HepG2 (cell line): ENCODE measurements around the gene SLC5A6. TPM values are rescaled to one million over a fixed set of nuclear protein-coding genes. Genes with fewer than 3 reads are reported as not detected.

Source experiments
- CBX2 ChIP-seq, 2 experiments: fragments of 200-600 bp in 1 of 2; sonication (generic); formaldehyde crosslinking in 1 of 2; IDR thresholded peaks; 2 replicates each; pipeline versions ENCODE4 v1.7.0 to v1.8.1; 2018 to 2022; ENCODE audit warnings: low read depth in 2 of 2, low read length in 1 of 2, mild to moderate bottlenecking in 1 of 2, missing genetic modification reagents in 1 of 2
- FIP1L1 ChIP-seq: fragments of 200-400 bp; formaldehyde crosslinking; IDR thresholded peaks from 2 replicates; pipeline ENCODE4 v1.6.1; 2018; ENCODE audit warnings: low read depth, mild to moderate bottlenecking, low read length, moderate library complexity, borderline replicate concordance; ENCODE audit not compliant: insufficient read depth
- FOXC1 ChIP-seq: sonication (generic); formaldehyde crosslinking; IDR thresholded peaks from 2 replicates; pipeline ENCODE4 v1.8.0; 2022; ENCODE audit warnings: mild to moderate bottlenecking, missing genetic modification reagents, borderline replicate concordance
- KDM1A ChIP-seq: IDR thresholded peaks from 2 replicates; pipeline ENCODE4 v1.6.1; 2016; ENCODE audit warnings: missing compliant biosample characterization
- MAFG ChIP-seq: sonication (generic); formaldehyde crosslinking; IDR thresholded peaks from 2 replicates; pipeline ENCODE4 v1.5.1; 2020; ENCODE audit warnings: mild to moderate bottlenecking, missing genetic modification reagents
- MBNL3 ChIP-seq: fragments of 250-450 bp; sonication (Bioruptor Pico); conservative IDR thresholded peaks from 2 replicates; pipeline ENCODE4 v1.8.0; 2022; ENCODE audit warnings: mild to moderate bottlenecking, inconsistent platforms
- NPAS2 ChIP-seq: sonication (generic); formaldehyde crosslinking; IDR thresholded peaks from 2 replicates; pipeline ENCODE4 v1.8.0; 2022; ENCODE audit warnings: mild to moderate bottlenecking, missing genetic modification reagents, borderline replicate concordance
- RBM39 ChIP-seq: fragments of 200-400 bp; formaldehyde crosslinking; IDR thresholded peaks from one replicate; pipeline ENCODE4 v1.6.1; 2018; ENCODE audit warnings: antibody characterized with exemption, mild to moderate bottlenecking, low read depth, low read length; ENCODE audit not compliant: poor library complexity, severe bottlenecking
- REXO4 ChIP-seq: sonication (generic); formaldehyde crosslinking; IDR thresholded peaks from 2 replicates; pipeline ENCODE4 v1.8.0; 2022; ENCODE audit warnings: missing genetic modification reagents, mild to moderate bottlenecking, borderline replicate concordance
- ZNF121 ChIP-seq: sonication (generic); formaldehyde crosslinking; IDR thresholded peaks from 2 replicates; pipeline ENCODE4 v1.5.0; 2020; ENCODE audit warnings: mild to moderate bottlenecking, missing genetic modification reagents
- ZNF430 ChIP-seq: sonication (generic); formaldehyde crosslinking; IDR thresholded peaks from 2 replicates; pipeline ENCODE4 v1.9.0; 2021; ENCODE audit warnings: mild to moderate bottlenecking, missing genetic modification reagents
- ZNF788 ChIP-seq: sonication (generic); formaldehyde crosslinking; IDR thresholded peaks from 2 replicates; pipeline ENCODE4 v1.5.0; 2020; ENCODE audit warnings: mild to moderate bottlenecking, missing genetic modification reagents, borderline replicate concordance
- polyA plus RNA-seq, 8 experiments: library from polyadenylated mRNA; depleted of rRNA in 3 of 8; stranded (reverse) in 7 of 8; unstranded in 1 of 8; fragments of >200 nt; fragmentation: Illumina TruSeq in 4 of 8; extraction: Trizol in 4 of 8; gene quantifications; 2 replicates each; pipeline versions ENCODE4 v1.2.1 to v1.2.3, GENCODE V29; 2011 to 2016; ENCODE audit warnings: low read depth in 4 of 8, missing spikeins in 1 of 8, mixed read lengths in 1 of 8; ENCODE audit not compliant: insufficient read depth in 1 of 8
- total RNA-seq, 5 experiments: library from RNA; depleted of rRNA; stranded (reverse); fragments of >200 nt; fragmentation: Illumina TruSeq; extraction: Trizol; gene quantifications; 2 replicates each; pipeline ENCODE4 v1.2.3, GENCODE V29; 2016; ENCODE audit warnings: low read depth in 1 of 5
- TF ChIP-seq, protein P1 (sequence below): sonication (generic); formaldehyde crosslinking; IDR thresholded peaks from 2 replicates; pipeline ENCODE4 v1.4.0; 2020; ENCODE audit warnings: mild to moderate bottlenecking, missing genetic modification reagents
- TF ChIP-seq, protein P2 (sequence below): sonication (generic); formaldehyde crosslinking; IDR thresholded peaks from 2 replicates; pipeline ENCODE4 v1.4.0; 2020; ENCODE audit warnings: low read depth, missing genetic modification reagents
- TF ChIP-seq, protein P3 (sequence below): sonication (generic); formaldehyde crosslinking; IDR thresholded peaks from 2 replicates; pipeline ENCODE4 v1.5.0; 2020; ENCODE audit warnings: mild to moderate bottlenecking, missing genetic modification reagents, borderline replicate concordance
- TF ChIP-seq, protein P4 (sequence below): sonication (generic); formaldehyde crosslinking; IDR thresholded peaks from 2 replicates; pipeline ENCODE4 v1.5.1; 2020; ENCODE audit warnings: missing genetic modification reagents, mild to moderate bottlenecking, borderline replicate concordance

Gene SLC5A6
- total and polyA plus RNA-seq, 2 of the 13 experiments (the other 11 are each of a cell fraction or from before 2014, with no cell fraction given) = 135 to 417 TPM

DNA sequence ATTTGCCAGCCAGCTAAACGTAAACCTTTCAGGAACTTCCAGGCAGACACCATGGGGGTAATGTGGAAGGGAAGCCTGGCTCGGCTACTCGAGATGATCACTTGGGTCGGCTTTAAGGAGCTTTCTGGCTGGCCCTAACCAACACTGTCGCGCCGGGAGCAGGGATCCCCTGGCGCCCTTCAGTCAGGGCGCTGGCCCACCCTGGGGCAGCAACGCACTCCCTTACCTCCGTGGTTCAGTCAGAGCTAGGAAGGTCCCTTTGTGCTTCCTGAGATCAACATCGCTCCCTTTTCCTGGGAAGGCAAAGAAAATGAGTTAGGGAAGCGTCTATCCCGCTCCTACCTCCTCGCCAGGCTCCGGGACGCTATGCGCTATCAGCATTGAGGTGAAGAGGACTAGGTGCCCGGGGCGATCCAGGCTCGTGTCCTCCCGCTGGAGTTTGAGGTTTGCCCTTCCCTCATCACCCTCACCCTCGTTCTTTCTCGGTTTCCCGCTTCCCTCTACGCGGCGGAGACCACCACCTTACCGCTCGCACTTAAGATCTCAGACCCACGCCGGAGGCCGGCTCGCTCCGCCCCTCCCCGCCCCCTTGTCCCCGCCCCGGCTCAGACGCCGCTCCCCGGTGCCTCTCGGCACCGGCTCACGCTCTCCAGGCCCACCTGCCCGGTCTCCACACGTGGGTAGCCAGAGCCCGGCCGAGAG is 676 bp downstream of the SLC5A6 start (continued):
- TF ChIP-seq ZNF430 (CRISPR knock-in tag) = no peak
- no peak for TF ChIP-seq RBM39
- TF ChIP-seq CBX2 (IDR thresholded peaks at IDR 0.05; ENCODE audit: low read depth, low read length) = no peak
- TF ChIP-seq CBX2 (CRISPR knock-in tag; IDR thresholded peaks at IDR 0.05; ENCODE audit: low read depth) = no peak
- no peak for TF ChIP-seq MBNL3 (CRISPR knock-in tag)
- TF ChIP-seq, protein P1, sequence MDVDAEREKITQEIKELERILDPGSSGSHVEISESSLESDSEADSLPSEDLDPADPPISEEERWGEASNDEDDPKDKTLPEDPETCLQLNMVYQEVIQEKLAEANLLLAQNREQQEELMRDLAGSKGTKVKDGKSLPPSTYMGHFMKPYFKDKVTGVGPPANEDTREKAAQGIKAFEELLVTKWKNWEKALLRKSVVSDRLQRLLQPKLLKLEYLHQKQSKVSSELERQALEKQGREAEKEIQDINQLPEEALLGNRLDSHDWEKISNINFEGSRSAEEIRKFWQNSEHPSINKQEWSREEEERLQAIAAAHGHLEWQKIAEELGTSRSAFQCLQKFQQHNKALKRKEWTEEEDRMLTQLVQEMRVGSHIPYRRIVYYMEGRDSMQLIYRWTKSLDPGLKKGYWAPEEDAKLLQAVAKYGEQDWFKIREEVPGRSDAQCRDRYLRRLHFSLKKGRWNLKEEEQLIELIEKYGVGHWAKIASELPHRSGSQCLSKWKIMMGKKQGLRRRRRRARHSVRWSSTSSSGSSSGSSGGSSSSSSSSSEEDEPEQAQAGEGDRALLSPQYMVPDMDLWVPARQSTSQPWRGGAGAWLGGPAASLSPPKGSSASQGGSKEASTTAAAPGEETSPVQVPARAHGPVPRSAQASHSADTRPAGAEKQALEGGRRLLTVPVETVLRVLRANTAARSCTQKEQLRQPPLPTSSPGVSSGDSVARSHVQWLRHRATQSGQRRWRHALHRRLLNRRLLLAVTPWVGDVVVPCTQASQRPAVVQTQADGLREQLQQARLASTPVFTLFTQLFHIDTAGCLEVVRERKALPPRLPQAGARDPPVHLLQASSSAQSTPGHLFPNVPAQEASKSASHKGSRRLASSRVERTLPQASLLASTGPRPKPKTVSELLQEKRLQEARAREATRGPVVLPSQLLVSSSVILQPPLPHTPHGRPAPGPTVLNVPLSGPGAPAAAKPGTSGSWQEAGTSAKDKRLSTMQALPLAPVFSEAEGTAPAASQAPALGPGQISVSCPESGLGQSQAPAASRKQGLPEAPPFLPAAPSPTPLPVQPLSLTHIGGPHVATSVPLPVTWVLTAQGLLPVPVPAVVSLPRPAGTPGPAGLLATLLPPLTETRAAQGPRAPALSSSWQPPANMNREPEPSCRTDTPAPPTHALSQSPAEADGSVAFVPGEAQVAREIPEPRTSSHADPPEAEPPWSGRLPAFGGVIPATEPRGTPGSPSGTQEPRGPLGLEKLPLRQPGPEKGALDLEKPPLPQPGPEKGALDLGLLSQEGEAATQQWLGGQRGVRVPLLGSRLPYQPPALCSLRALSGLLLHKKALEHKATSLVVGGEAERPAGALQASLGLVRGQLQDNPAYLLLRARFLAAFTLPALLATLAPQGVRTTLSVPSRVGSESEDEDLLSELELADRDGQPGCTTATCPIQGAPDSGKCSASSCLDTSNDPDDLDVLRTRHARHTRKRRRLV (CRISPR knock-in tag) = 0 out of 2 replicates have a peak, but pooled peaks have one; percentile 54
- TF ChIP-seq FIP1L1 = no peak
- no peak for TF ChIP-seq NPAS2 (CRISPR knock-in tag)
- no peak for TF ChIP-seq KDM1A (CRISPR knock-in tag)
- TF ChIP-seq, protein P2, sequence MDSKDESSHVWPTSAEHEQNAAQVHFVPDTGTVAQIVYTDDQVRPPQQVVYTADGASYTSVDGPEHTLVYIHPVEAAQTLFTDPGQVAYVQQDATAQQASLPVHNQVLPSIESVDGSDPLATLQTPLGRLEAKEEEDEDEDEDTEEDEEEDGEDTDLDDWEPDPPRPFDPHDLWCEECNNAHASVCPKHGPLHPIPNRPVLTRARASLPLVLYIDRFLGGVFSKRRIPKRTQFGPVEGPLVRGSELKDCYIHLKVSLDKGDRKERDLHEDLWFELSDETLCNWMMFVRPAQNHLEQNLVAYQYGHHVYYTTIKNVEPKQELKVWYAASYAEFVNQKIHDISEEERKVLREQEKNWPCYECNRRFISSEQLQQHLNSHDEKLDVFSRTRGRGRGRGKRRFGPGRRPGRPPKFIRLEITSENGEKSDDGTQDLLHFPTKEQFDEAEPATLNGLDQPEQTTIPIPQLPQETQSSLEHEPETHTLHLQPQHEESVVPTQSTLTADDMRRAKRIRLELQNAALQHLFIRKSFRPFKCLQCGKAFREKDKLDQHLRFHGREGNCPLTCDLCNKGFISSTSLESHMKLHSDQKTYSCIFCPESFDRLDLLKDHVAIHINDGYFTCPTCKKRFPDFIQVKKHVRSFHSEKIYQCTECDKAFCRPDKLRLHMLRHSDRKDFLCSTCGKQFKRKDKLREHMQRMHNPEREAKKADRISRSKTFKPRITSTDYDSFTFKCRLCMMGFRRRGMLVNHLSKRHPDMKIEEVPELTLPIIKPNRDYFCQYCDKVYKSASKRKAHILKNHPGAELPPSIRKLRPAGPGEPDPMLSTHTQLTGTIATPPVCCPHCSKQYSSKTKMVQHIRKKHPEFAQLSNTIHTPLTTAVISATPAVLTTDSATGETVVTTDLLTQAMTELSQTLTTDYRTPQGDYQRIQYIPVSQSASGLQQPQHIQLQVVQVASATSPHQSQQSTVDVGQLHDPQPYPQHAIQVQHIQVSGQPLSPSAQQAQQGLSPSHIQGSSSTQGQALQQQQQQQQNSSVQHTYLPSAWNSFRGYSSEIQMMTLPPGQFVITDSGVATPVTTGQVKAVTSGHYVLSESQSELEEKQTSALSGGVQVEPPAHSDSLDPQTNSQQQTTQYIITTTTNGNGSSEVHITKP = no peak
- TF ChIP-seq, protein P3, sequence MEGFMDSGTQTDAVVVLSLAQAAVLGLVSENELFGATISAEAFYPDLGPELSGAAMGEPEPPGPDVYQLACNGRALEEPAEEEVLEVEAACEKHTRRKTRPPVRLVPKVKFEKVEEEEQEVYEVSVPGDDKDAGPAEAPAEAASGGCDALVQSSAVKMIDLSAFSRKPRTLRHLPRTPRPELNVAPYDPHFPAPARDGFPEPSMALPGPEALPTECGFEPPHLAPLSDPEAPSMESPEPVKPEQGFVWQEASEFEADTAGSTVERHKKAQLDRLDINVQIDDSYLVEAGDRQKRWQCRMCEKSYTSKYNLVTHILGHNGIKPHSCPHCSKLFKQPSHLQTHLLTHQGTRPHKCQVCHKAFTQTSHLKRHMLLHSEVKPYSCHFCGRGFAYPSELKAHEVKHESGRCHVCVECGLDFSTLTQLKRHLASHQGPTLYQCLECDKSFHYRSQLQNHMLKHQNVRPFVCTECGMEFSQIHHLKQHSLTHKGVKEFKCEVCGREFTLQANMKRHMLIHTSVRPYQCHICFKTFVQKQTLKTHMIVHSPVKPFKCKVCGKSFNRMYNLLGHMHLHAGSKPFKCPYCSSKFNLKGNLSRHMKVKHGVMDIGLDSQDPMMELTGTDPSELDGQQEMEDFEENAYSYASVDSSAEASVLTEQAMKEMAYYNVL (CRISPR knock-in tag) = no peak
- TF ChIP-seq ZNF121 (CRISPR knock-in tag) = no peak
- no peak; the same call in none of the 2 replicates for TF ChIP-seq FOXC1 (CRISPR knock-in tag)
- TF ChIP-seq MAFG (CRISPR knock-in tag) = no peak
- no peak for TF ChIP-seq REXO4 (CRISPR knock-in tag)
- TF ChIP-seq, protein P4, sequence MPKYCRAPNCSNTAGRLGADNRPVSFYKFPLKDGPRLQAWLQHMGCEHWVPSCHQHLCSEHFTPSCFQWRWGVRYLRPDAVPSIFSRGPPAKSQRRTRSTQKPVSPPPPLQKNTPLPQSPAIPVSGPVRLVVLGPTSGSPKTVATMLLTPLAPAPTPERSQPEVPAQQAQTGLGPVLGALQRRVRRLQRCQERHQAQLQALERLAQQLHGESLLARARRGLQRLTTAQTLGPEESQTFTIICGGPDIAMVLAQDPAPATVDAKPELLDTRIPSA (CRISPR knock-in tag) = no peak
- TF ChIP-seq ZNF788 (CRISPR knock-in tag) = no peak
